ENCODE results near the gene ATP7B.

GRCh38 chr13:51978796-51979556 lies 32.3 kb downstream of the ATP7B start:
- TF ChIP-seq, protein P1, sequence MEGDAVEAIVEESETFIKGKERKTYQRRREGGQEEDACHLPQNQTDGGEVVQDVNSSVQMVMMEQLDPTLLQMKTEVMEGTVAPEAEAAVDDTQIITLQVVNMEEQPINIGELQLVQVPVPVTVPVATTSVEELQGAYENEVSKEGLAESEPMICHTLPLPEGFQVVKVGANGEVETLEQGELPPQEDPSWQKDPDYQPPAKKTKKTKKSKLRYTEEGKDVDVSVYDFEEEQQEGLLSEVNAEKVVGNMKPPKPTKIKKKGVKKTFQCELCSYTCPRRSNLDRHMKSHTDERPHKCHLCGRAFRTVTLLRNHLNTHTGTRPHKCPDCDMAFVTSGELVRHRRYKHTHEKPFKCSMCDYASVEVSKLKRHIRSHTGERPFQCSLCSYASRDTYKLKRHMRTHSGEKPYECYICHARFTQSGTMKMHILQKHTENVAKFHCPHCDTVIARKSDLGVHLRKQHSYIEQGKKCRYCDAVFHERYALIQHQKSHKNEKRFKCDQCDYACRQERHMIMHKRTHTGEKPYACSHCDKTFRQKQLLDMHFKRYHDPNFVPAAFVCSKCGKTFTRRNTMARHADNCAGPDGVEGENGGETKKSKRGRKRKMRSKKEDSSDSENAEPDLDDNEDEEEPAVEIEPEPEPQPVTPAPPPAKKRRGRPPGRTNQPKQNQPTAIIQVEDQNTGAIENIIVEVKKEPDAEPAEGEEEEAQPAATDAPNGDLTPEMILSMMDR (IDR thresholded peaks at IDR 0.05; ENCODE audit: insufficient read depth, low read depth, low read length), result no peak
- TF ChIP-seq EZH2 (IDR thresholded peaks at IDR 0.05; ENCODE audit: insufficient read depth, low read length), result no peak

All from astrocyte (in vitro differentiated cells and primary cell).